Keratinocyte (primary cell): Measurements from ENCODE around the gene EGFR. TPM values are rescaled to one million over a fixed set of nuclear protein-coding genes. Genes with fewer than 3 reads are reported as not detected.

Experiments used
- DNase-seq: peaks from one replicate; pipeline ENCODE4 v3.0.0-alpha.2; 2011; ENCODE audit warnings: low read depth, missing footprints, low spot score
- FAIRE-seq: peaks from 2 replicates; lab custom pipeline; 2011; peaks lifted over from hg19 to GRCh38; lab: Jason Lieb, UNC
- H2AFZ ChIP-seq: 2 replicates; pipeline ENCODE4 v1.6.0; 2012; ENCODE audit warnings: low read length, control low read depth, inconsistent platforms; ENCODE audit not compliant: control insufficient read depth
- H3K27ac ChIP-seq: 2 replicates; pipeline ENCODE4 v1.5.1; 2011; ENCODE audit warnings: low read length; ENCODE audit not compliant: control insufficient read depth, insufficient read depth
- H3K27me3 ChIP-seq: 3 replicates; pipeline ENCODE4 v1.6.0; 2011; ENCODE audit warnings: low read length; ENCODE audit not compliant: control insufficient read depth, insufficient read depth; ENCODE audit errors: extremely low read depth
- H3K36me3 ChIP-seq, 2 experiments: 2 replicates in 1 of 2; 3 replicates in 1 of 2; pipeline ENCODE4 v1.5.1; 2011; ENCODE audit warnings: low read length in 2 of 2, mild to moderate bottlenecking in 1 of 2; ENCODE audit not compliant: control insufficient read depth in 2 of 2, insufficient read depth in 2 of 2; ENCODE audit errors: extremely low read depth in 1 of 2
- H3K4me1 ChIP-seq: 3 replicates; pipeline ENCODE4 v1.5.1; 2011; ENCODE audit warnings: low read length; ENCODE audit not compliant: control insufficient read depth, insufficient read depth; ENCODE audit errors: extremely low read depth
- H3K4me2 ChIP-seq: 3 replicates; pipeline ENCODE4 v1.6.0; 2011; ENCODE audit warnings: low read depth, low read length; ENCODE audit not compliant: control insufficient read depth, insufficient read depth; ENCODE audit errors: extremely low read depth
- H3K4me3 ChIP-seq, 3 experiments: fragments of 200-600 bp in 1 of 3; sonication (generic) in 1 of 3; 2 replicates in 2 of 3; 3 replicates in 1 of 3; pipeline ENCODE4 v1.5.1; 2011 to 2016; ENCODE audit warnings: low read length in 3 of 3, mild to moderate bottlenecking in 3 of 3, control low read depth in 2 of 3, inconsistent platforms in 1 of 3, low read depth in 1 of 3, mixed read lengths in 1 of 3, mixed run types in 1 of 3, moderate library complexity in 1 of 3; ENCODE audit not compliant: control insufficient read depth in 2 of 3, insufficient read depth in 2 of 3; ENCODE audit errors: extremely low read depth in 1 of 3
- H3K79me2 ChIP-seq: 2 replicates; pipeline ENCODE4 v1.6.0; 2012; ENCODE audit warnings: low read length; ENCODE audit not compliant: control insufficient read depth, insufficient read depth
- H3K9ac ChIP-seq: 3 replicates; pipeline ENCODE4 v1.6.0; 2011; ENCODE audit warnings: low read length; ENCODE audit not compliant: control insufficient read depth, insufficient read depth; ENCODE audit errors: extremely low read depth
- H3K9me1 ChIP-seq: 3 replicates; pipeline ENCODE4 v1.6.0; 2011; ENCODE audit warnings: low read length; ENCODE audit not compliant: control insufficient read depth, insufficient read depth; ENCODE audit errors: extremely low read depth
- H3K9me3 ChIP-seq: 2 replicates; pipeline ENCODE4 v1.5.1; 2012; ENCODE audit warnings: low read depth, low read length; ENCODE audit not compliant: control insufficient read depth
- H4K20me1 ChIP-seq: 3 replicates; pipeline ENCODE4 v1.6.0; 2011; ENCODE audit warnings: low read length; ENCODE audit not compliant: control insufficient read depth, insufficient read depth; ENCODE audit errors: extremely low read depth
- CTCF ChIP-seq, 3 experiments: IDR thresholded peaks in 1 of 3; conservative IDR thresholded peaks in 1 of 3; optimal IDR thresholded peaks in 1 of 3; 2 replicates in 2 of 3; 3 replicates in 1 of 3; pipeline versions ENCODE3 to v1.5.1; 2011; ENCODE audit warnings: low read length in 3 of 3, mild to moderate bottlenecking in 3 of 3, moderate library complexity in 2 of 3, control low read depth in 1 of 3, inconsistent platforms in 1 of 3; ENCODE audit not compliant: insufficient read depth in 2 of 3; ENCODE audit errors: extremely low read depth in 1 of 3
- EZH2 ChIP-seq: IDR thresholded peaks from one replicate; pipeline ENCODE4 v1.6.1; 2012; ENCODE audit warnings: inconsistent platforms, mild to moderate bottlenecking, low read length, moderate library complexity
- dilution Hi-C: fragments of 300-500 bp; cut with MboI; formaldehyde crosslinking; loops from one replicate; pipeline ENCODE4 v1.7.0; 2020; ENCODE audit warnings: low sequenced_read_pairs; ENCODE audit not compliant: extremely low pct_ligation_motif_present
- polyA plus RNA-seq, 5 experiments: library from polyadenylated mRNA; depleted of rRNA in 3 of 5; stranded (reverse) in 3 of 5; stranded (forward) in 1 of 5; unstranded in 1 of 5; fragments of >200 nt; gene quantifications; 1 replicate in 1 of 5; 2 replicates in 3 of 5; 3 replicates in 1 of 5; pipeline versions ENCODE4 v1.2.1 to v1.2.3, GENCODE V29; 2011 to 2012; ENCODE audit warnings: missing spikeins in 2 of 5, low read depth in 1 of 5, low replicate concordance in 1 of 5

Gene EGFR
- polyA plus RNA-seq, 1 donor (not counting 4 experiments of a cell fraction or from before 2014, with no cell fraction given): 120 TPM

- H3K27ac ChIP-seq: peak overlapping the region; percentile 91
- H4K20me1 ChIP-seq: peaks cover 9% of the 10 kb centered on the region
- FAIRE-seq: peak; percentile 94
- peaks cover 77% of the 10 kb centered on the region for H3K4me1 ChIP-seq
- H3K27me3 ChIP-seq: no peaks in the 10 kb centered on the region
- TF ChIP-seq EZH2 (no peak), CTCF (optimal IDR thresholded peaks at IDR 0.05 in 1 of 3, IDR thresholded peaks at IDR 0.05 in 1 of 3, conservative IDR thresholded peaks at IDR 0.05 in 1 of 3; ENCODE audit: extremely low read depth in 1 of 3, insufficient read depth in 2 of 3, low read length in 3 of 3) (no peak)
- H3K9me1 ChIP-seq: peaks cover 3% of the 10 kb centered on the region
- peaks cover 81% of the 10 kb centered on the region for H3K79me2 ChIP-seq
- no peak for DNase-seq
- no peak overlapping the region for H2AFZ ChIP-seq
- peak overlapping the region; percentile 76 for H3K9ac ChIP-seq
- dilution Hi-C loops: no loop called here
- peaks cover 2 to 14% of the 10 kb centered on the region in 2 experiments for H3K36me3 ChIP-seq
- H3K9me3 ChIP-seq: no peaks in the 10 kb centered on the region
- peak overlapping the region in 2 of 3 experiments; percentile 40 to 53 for H3K4me3 ChIP-seq
- peak overlapping the region; percentile 83 for H3K4me2 ChIP-seq
These were observed 92.2 kb downstream of the EGFR start for GRCh38 chr7:55110993-55111361.

GRCh38 chr7:55112056-55112455 is 93.2 kb downstream of the EGFR start:
- Histone ChIP-seq H4K20me1 (peaks cover 8% of the 10 kb centered on the region), H3K36me3 (peaks cover 5 to 16% of the 10 kb centered on the region in 2 experiments), H3K9me3 (no peaks in the 10 kb centered on the region), H3K9me1 (peaks cover 5% of the 10 kb centered on the region), H3K4me3 (no peak overlapping the region), H3K79me2 (peaks cover 81% of the 10 kb centered on the region), H3K9ac (peak overlapping the region; percentile 76), H3K27ac (peak overlapping the region; percentile 91), H3K4me1 (peaks cover 66% of the 10 kb centered on the region), H2AFZ (no peak overlapping the region), H3K4me2 (peak overlapping the region; percentile 25), H3K27me3 (no peaks in the 10 kb centered on the region)
- FAIRE-seq (no peak), DNase-seq (no peak)
- dilution Hi-C loops: no loop called here
- TF ChIP-seq EZH2 (no peak), CTCF (optimal IDR thresholded peaks at IDR 0.05 in 1 of 3, IDR thresholded peaks at IDR 0.05 in 1 of 3, conservative IDR thresholded peaks at IDR 0.05 in 1 of 3; ENCODE audit: extremely low read depth in 1 of 3, insufficient read depth in 2 of 3, low read length in 3 of 3) (no peak)
